B cell (primary cell): Measurements from ENCODE around the gene SACM1L.

Experiments used
- CTCF ChIP-seq: fragments of 200-600 bp; IDR thresholded peaks from one replicate; pipeline ENCODE4 v1.8.0; 2022; ENCODE audit warnings: antibody characterized with exemption, mild to moderate bottlenecking
- EZH2 ChIP-seq: IDR thresholded peaks from 2 replicates; pipeline ENCODE4 v1.6.1; 2012; ENCODE audit warnings: borderline replicate concordance, low read depth, mild to moderate bottlenecking, moderate library complexity, low read length; ENCODE audit not compliant: insufficient read depth, poor library complexity, severe bottlenecking

GRCh38 chr3:45793482-45794176 is 104.4 kb downstream of the SACM1L start:
- no peak for TF ChIP-seq CTCF
- no peak for TF ChIP-seq EZH2
